H1 (cell line): ENCODE results near the gene CAPN14. TPM values are rescaled to one million over a fixed set of nuclear protein-coding genes. Genes with fewer than 3 reads are reported as not detected.

Experiments used
- CTCF ChIA-PET: fragments of 300-600 bp; sonication (Branson Sonifier 250); formaldehyde crosslinking; loops from one replicate; lab custom pipeline; 2021; ENCODE audit not compliant: partially characterized antibody; lab: Charles Lee
- POLR2A ChIA-PET: fragments of 300-600 bp; sonication (Branson Sonifier 250); formaldehyde crosslinking; loops from one replicate; lab custom pipeline; 2021; ENCODE audit warnings: inconsistent platforms; ENCODE audit not compliant: partially characterized antibody; lab: Charles Lee
- DNase-seq, 2 experiments: peaks; one replicate each; pipeline versions ENCODE4 v3.0.0 to v3.0.0-alpha.2; 2010 to 2022; ENCODE audit warnings: low spot score in 2 of 2, low read depth in 1 of 2, mixed read lengths in 1 of 2
- FAIRE-seq: peaks from 2 replicates; lab custom pipeline; 2011; peaks lifted over from hg19 to GRCh38; lab: Jason Lieb, UNC
- H2AFZ ChIP-seq: 2 replicates; pipeline ENCODE4 v1.8.1; 2012; ENCODE audit warnings: low read length, inconsistent platforms
- H2AK5ac ChIP-seq: 2 replicates; pipeline ENCODE4 v1.6.1; 2013; ENCODE audit warnings: low read depth, low read length
- H2BK120ac ChIP-seq: replicated peaks from 2 replicates; pipeline ENCODE3; 2013; ENCODE audit warnings: low read depth, low read length, inconsistent platforms
- H2BK12ac ChIP-seq: 2 replicates; pipeline ENCODE4 v1.6.1; 2013; ENCODE audit warnings: low read depth, low read length
- H2BK15ac ChIP-seq: 2 replicates; pipeline ENCODE4 v1.6.1; 2013; ENCODE audit warnings: low read length
- H2BK20ac ChIP-seq: 2 replicates; pipeline ENCODE4 v1.6.1; 2013; ENCODE audit warnings: low read length
- H2BK5ac ChIP-seq: 2 replicates; pipeline ENCODE4 v1.6.1; 2013; ENCODE audit warnings: low read depth, low read length
- H3K14ac ChIP-seq: 2 replicates; pipeline ENCODE4 v1.6.1; 2013; ENCODE audit warnings: inconsistent platforms; ENCODE audit not compliant: insufficient read length
- H3K18ac ChIP-seq: 2 replicates; pipeline ENCODE4 v1.6.1; 2013; ENCODE audit warnings: low read length; ENCODE audit errors: extremely low read depth
- H3K23ac ChIP-seq: 2 replicates; pipeline ENCODE4 v1.6.1; 2013; ENCODE audit warnings: inconsistent platforms; ENCODE audit not compliant: insufficient read length
- H3K23me2 ChIP-seq: 2 replicates; pipeline ENCODE4 v1.6.1; 2013; ENCODE audit warnings: low read depth, low read length
- H3K27ac ChIP-seq: 2 replicates; pipeline ENCODE4 v1.6.1; 2011; ENCODE audit warnings: low read depth, low read length, inconsistent platforms
- H3K27me3 ChIP-seq, 4 experiments: replicated peaks in 1 of 4; 1 replicate in 1 of 4; 2 replicates in 3 of 4; pipeline versions ENCODE4 v1.6.1 to v1.8.1; 2011 to 2013; ENCODE audit warnings: low read length in 3 of 4, mild to moderate bottlenecking in 3 of 4, inconsistent platforms in 2 of 4, mixed read lengths in 2 of 4, moderate library complexity in 1 of 4; ENCODE audit not compliant: control insufficient read depth in 3 of 4, insufficient read depth in 3 of 4; ENCODE audit errors: extremely low read depth in 1 of 4
- H3K36me3 ChIP-seq, 4 experiments: 2 replicates each; pipeline versions ENCODE4 v1.6.1 to v1.8.1; 2011 to 2013; ENCODE audit warnings: mild to moderate bottlenecking in 4 of 4, low read length in 3 of 4, moderate library complexity in 2 of 4, control low read depth in 1 of 4, inconsistent platforms in 1 of 4; ENCODE audit not compliant: insufficient read depth in 4 of 4, control insufficient read depth in 2 of 4
- H3K4ac ChIP-seq: replicated peaks from 2 replicates; pipeline ENCODE3; 2013; ENCODE audit warnings: low read length, low read depth, mixed read lengths, inconsistent platforms; ENCODE audit not compliant: insufficient read length
- H3K4me1 ChIP-seq, 4 experiments: replicated peaks in 1 of 4; 1 replicate in 1 of 4; 2 replicates in 3 of 4; pipeline versions ENCODE4 v1.6.1 to v1.8.1; 2011 to 2013; ENCODE audit warnings: low read length in 3 of 4, inconsistent platforms in 2 of 4, mixed read lengths in 1 of 4; ENCODE audit not compliant: insufficient read depth in 4 of 4, control insufficient read depth in 3 of 4
- H3K4me2 ChIP-seq, 2 experiments: 2 replicates each; pipeline versions ENCODE4 v1.6.1 to v1.8.1; 2011 to 2013; ENCODE audit warnings: low read depth in 2 of 2, low read length in 2 of 2, control low read depth in 1 of 2, inconsistent platforms in 1 of 2, mild to moderate bottlenecking in 1 of 2; ENCODE audit not compliant: insufficient read depth in 1 of 2
- H3K4me3 ChIP-seq, 4 experiments: fragments of 200-600, 300-600 bp in 1 of 4; sonication (generic), shearing (Covaris generic), sonication (Bioruptor Twin) in 1 of 4; 2 replicates each; pipeline versions ENCODE4 v1.5.1 to v1.8.1; 2011 to 2016; ENCODE audit warnings: low read length in 4 of 4, low read depth in 3 of 4, control low read depth in 2 of 4, inconsistent platforms in 2 of 4, mild to moderate bottlenecking in 2 of 4, mixed read lengths in 1 of 4, moderate library complexity in 1 of 4; ENCODE audit not compliant: insufficient read depth in 2 of 4; ENCODE audit errors: extremely low read depth in 1 of 4
- H3K56ac ChIP-seq: replicated peaks from 2 replicates; pipeline ENCODE3; 2013; ENCODE audit warnings: low read depth, mild to moderate bottlenecking, mixed read lengths, low read length, inconsistent platforms; ENCODE audit not compliant: insufficient read length
- H3K79me1 ChIP-seq: 2 replicates; pipeline ENCODE4 v1.6.1; 2013; ENCODE audit warnings: low read depth, low read length, control low read depth
- H3K79me2 ChIP-seq, 2 experiments: 2 replicates each; pipeline versions ENCODE4 v1.6.1 to v1.8.1; 2012 to 2013; ENCODE audit warnings: low read length in 2 of 2, mild to moderate bottlenecking in 2 of 2, inconsistent platforms in 1 of 2; ENCODE audit not compliant: insufficient read depth in 2 of 2, control insufficient read depth in 1 of 2
- H3K9ac ChIP-seq, 4 experiments: replicated peaks in 1 of 4; 1 replicate in 1 of 4; 2 replicates in 3 of 4; pipeline versions ENCODE4 v1.6.1 to v1.8.1; 2011 to 2013; ENCODE audit warnings: low read depth in 3 of 4, low read length in 3 of 4, control low read depth in 2 of 4, mild to moderate bottlenecking in 2 of 4, moderate library complexity in 2 of 4, inconsistent platforms in 1 of 4; ENCODE audit errors: extremely low read depth in 1 of 4
- H3K9me3 ChIP-seq, 2 experiments: 2 replicates each; pipeline versions ENCODE4 v1.6.1 to v1.8.1; 2012 to 2013; ENCODE audit warnings: mild to moderate bottlenecking in 2 of 2, moderate library complexity in 2 of 2, control low read depth in 1 of 2, inconsistent platforms in 1 of 2, low read depth in 1 of 2, low read length in 1 of 2, mixed read lengths in 1 of 2; ENCODE audit not compliant: insufficient read depth in 2 of 2
- H4K20me1 ChIP-seq, 2 experiments: replicated peaks in 1 of 2; 2 replicates each; pipeline versions ENCODE3 to v1.8.1; 2011 to 2013; ENCODE audit warnings: inconsistent platforms in 2 of 2, low read length in 2 of 2, mild to moderate bottlenecking in 1 of 2; ENCODE audit not compliant: insufficient read depth in 2 of 2, control insufficient read depth in 1 of 2
- H4K5ac ChIP-seq: 2 replicates; pipeline ENCODE4 v1.6.1; 2013; ENCODE audit warnings: low read length, low read depth, mixed read lengths, inconsistent platforms; ENCODE audit not compliant: insufficient read length
- H4K8ac ChIP-seq: 2 replicates; pipeline ENCODE4 v1.8.0; 2013; ENCODE audit warnings: mild to moderate bottlenecking, moderate library complexity, low read length, inconsistent platforms; ENCODE audit not compliant: insufficient read depth; ENCODE audit errors: extremely low read depth
- H4K91ac ChIP-seq: replicated peaks from 2 replicates; pipeline ENCODE3; 2013; ENCODE audit warnings: low read length, mixed read lengths, inconsistent platforms; ENCODE audit not compliant: insufficient read length
- BACH1 ChIP-seq: IDR thresholded peaks from 2 replicates; pipeline ENCODE4 v1.6.1; 2012; ENCODE audit warnings: low read length, improper control_type of control experiment
- BCL11A ChIP-seq, 2 experiments: IDR thresholded peaks; one replicate each; pipeline ENCODE4 v1.6.1; 2011; ENCODE audit warnings: low read depth in 2 of 2, low read length in 2 of 2, mild to moderate bottlenecking in 2 of 2
- CEBPB ChIP-seq: IDR thresholded peaks from 2 replicates; pipeline ENCODE4 v1.6.1; 2012; ENCODE audit warnings: low read depth, low read length
- CHD1 ChIP-seq: IDR thresholded peaks from 2 replicates; pipeline ENCODE4 v1.6.1; 2012; ENCODE audit warnings: low read depth, low read length, improper control_type of control experiment
- CTBP2 ChIP-seq: IDR thresholded peaks from 2 replicates; pipeline ENCODE4 v1.7.0; 2011; ENCODE audit warnings: borderline replicate concordance, mild to moderate bottlenecking, moderate library complexity, mixed read lengths, low read length; ENCODE audit not compliant: insufficient read depth, insufficient read length
- EGR1 ChIP-seq: IDR thresholded peaks from 2 replicates; pipeline ENCODE4 v1.6.1; 2011; ENCODE audit warnings: low read depth, low read length, borderline replicate concordance
- GABPA ChIP-seq: IDR thresholded peaks from 2 replicates; pipeline ENCODE4 v1.6.1; 2011; ENCODE audit warnings: mild to moderate bottlenecking, low read length, moderate library complexity, borderline replicate concordance; ENCODE audit not compliant: insufficient read depth
- JUN ChIP-seq: IDR thresholded peaks from 2 replicates; pipeline ENCODE4 v1.6.1; 2011; ENCODE audit warnings: low read depth, mild to moderate bottlenecking, improper control_type of control experiment, low read length
- KDM1A ChIP-seq: fragments of 200-600, 300-600 bp; sonication (generic); IDR thresholded peaks from 2 replicates; pipeline ENCODE4 v1.7.1; 2016; ENCODE audit warnings: mild to moderate bottlenecking, low read length, borderline replicate concordance
- POLR2AphosphoS5 ChIP-seq: IDR thresholded peaks from 2 replicates; pipeline ENCODE4 v1.6.1; 2011; ENCODE audit warnings: low read depth, low read length
- RFX5 ChIP-seq: IDR thresholded peaks from 2 replicates; pipeline ENCODE4 v1.6.1; 2011; ENCODE audit warnings: low read depth, low read length, improper control_type of control experiment, borderline replicate concordance
- RXRA ChIP-seq: IDR thresholded peaks from 2 replicates; pipeline ENCODE4 v1.6.1; 2011; ENCODE audit warnings: low read depth, mild to moderate bottlenecking, low read length, moderate library complexity; ENCODE audit not compliant: insufficient read depth
- SIN3A ChIP-seq, 2 experiments: IDR thresholded peaks in 1 of 2; conservative IDR thresholded peaks in 1 of 2; 2 replicates each; pipeline ENCODE4 v1.6.1; 2011 to 2012; ENCODE audit warnings: low read length in 2 of 2, improper control_type of control experiment in 1 of 2, low read depth in 1 of 2, mild to moderate bottlenecking in 1 of 2
- SIRT6 ChIP-seq: IDR thresholded peaks from one replicate; pipeline ENCODE4 v1.7.1; 2012; ENCODE audit warnings: low read length, inconsistent platforms
- TEAD4 ChIP-seq: IDR thresholded peaks from 2 replicates; pipeline ENCODE4 v1.6.1; 2012; ENCODE audit warnings: low read depth, low read length, inconsistent platforms, mixed read lengths
- YY1 ChIP-seq: IDR thresholded peaks from 2 replicates; pipeline ENCODE4 v1.6.1; 2011; ENCODE audit warnings: low read depth, mild to moderate bottlenecking, low read length
- WGBS, 2 experiments: shearing (Covaris generic) in 1 of 2; methylation state at CpG; one replicate each; pipeline versions ENCODE4 v1.1.6 to v1.1.7; 2013 to 2015; ENCODE audit warnings: low lambda C conversion rate in 2 of 2, mixed read lengths in 2 of 2, inconsistent platforms in 1 of 2, low coverage in 1 of 2, missing lambda C conversion rate in 1 of 2; ENCODE audit not compliant: insufficient replicate concordance in 2 of 2, insufficient coverage in 1 of 2, insufficient read length in 1 of 2; ENCODE audit errors: extremely low coverage in 1 of 2, missing lambda C conversion rate in 1 of 2; 5-methylcytosine and 5-hydroxymethylcytosine counted together
- polyA plus RNA-seq, 7 experiments: library from polyadenylated mRNA; depleted of rRNA in 3 of 7; stranded (reverse) in 5 of 7; unstranded in 2 of 7; fragments of >200 nt in 5 of 7; fragments of 200-250 nt in 2 of 7; gene quantifications; 1 replicate in 5 of 7; 2 replicates in 1 of 7; 4 replicates in 1 of 7; pipeline versions ENCODE4 v1.2.1 to v1.2.3, GENCODE V29; 2011 to 2013; ENCODE audit warnings: missing spikeins in 2 of 7, mixed read lengths in 2 of 7
- total RNA-seq: library from RNA; stranded (reverse); fragmentation: NEBNext Ultra II Directional; extraction: Animal tissue kit (Norgen Biotek cat#: 25700); gene quantifications from 2 replicates; pipeline ENCODE4 v1.2.1, GENCODE V29; 2021

CAPN14 gene
- total and polyA plus RNA-seq, 2 of the 8 experiments (the other 6 are each of a cell fraction or from before 2014, with no cell fraction given): 0.07 TPM; not detected in 1

GRCh38 chr2:31202041-31202440, 15.3 kb downstream of the CAPN14 start:
- Histone ChIP-seq H3K36me3 (no peaks in the 10 kb centered on the region), H2AFZ (no peak overlapping the region)
- TF ChIP-seq BACH1: no peak
- no peak for TF ChIP-seq CTBP2
- no peak for TF ChIP-seq POLR2AphosphoS5
- TF ChIP-seq KDM1A: no peak
- no peak for TF ChIP-seq SIN3A (conservative IDR thresholded peaks at IDR 0.05 in 1 of 2, IDR thresholded peaks at IDR 0.05 in 1 of 2; ENCODE audit: low read depth in 1 of 2, low read length in 2 of 2)
- TF ChIP-seq EGR1: no peak
- TF ChIP-seq SIRT6: no peak
- no peak for TF ChIP-seq GABPA
- no peak for TF ChIP-seq BCL11A (IDR thresholded peaks at IDR 0.05; ENCODE audit: low read depth in 2 of 2, low read length in 2 of 2)
- TF ChIP-seq CHD1: no peak
- no peak for TF ChIP-seq JUN
- no peak for TF ChIP-seq TEAD4
- no peak for TF ChIP-seq YY1
- TF ChIP-seq RFX5: no peak
- no peak for TF ChIP-seq CEBPB
- TF ChIP-seq RXRA: no peak

More at GRCh38 chr2:31202041-31202440, 15.3 kb downstream of the CAPN14 start:
- POLR2A ChIA-PET: no interaction called here
- H4K8ac ChIP-seq: no peak overlapping the region; the same call in 1 of the 2 replicates
- no peak overlapping the region for H3K9ac ChIP-seq
- no peak overlapping the region for H3K4me2 ChIP-seq
- H3K79me2 ChIP-seq: no peaks in the 10 kb centered on the region
- H4K20me1 ChIP-seq: peaks cover 0 to 2% of the 10 kb centered on the region in 2 experiments
- no peak overlapping the region for H2BK20ac ChIP-seq
- no peaks in the 10 kb centered on the region for H3K4me1 ChIP-seq
- no peak overlapping the region for H2AK5ac ChIP-seq
- 91% methylated on average over 5 of the region's 5 CpGs; no CpG with 5 or more reads in 1 of the 2 experiments for WGBS, 2 experiments
- H3K56ac ChIP-seq: no peak overlapping the region
- H2BK15ac ChIP-seq: no peak overlapping the region
- no peak for FAIRE-seq
- no peaks in the 10 kb centered on the region for H3K27me3 ChIP-seq
- no peak overlapping the region for H2BK120ac ChIP-seq
- H2BK5ac ChIP-seq: no peak overlapping the region
- H3K4me3 ChIP-seq: no peak overlapping the region
- no peak overlapping the region for H2BK12ac ChIP-seq
- no peak overlapping the region for H3K18ac ChIP-seq
- H4K91ac ChIP-seq: no peak overlapping the region
- no peaks in the 10 kb centered on the region for H3K9me3 ChIP-seq
- H3K79me1 ChIP-seq: no peaks in the 10 kb centered on the region
- H4K5ac ChIP-seq: no peak overlapping the region
- H3K23me2 ChIP-seq: peaks cover 2% of the 10 kb centered on the region; the same call in 1 of the 2 replicates
- peak in 1 of 2 experiments; percentile 14 for DNase-seq
- H3K14ac ChIP-seq: no peak overlapping the region
- H3K23ac ChIP-seq: no peak overlapping the region
- H3K4ac ChIP-seq: no peak overlapping the region
- CTCF ChIA-PET: interaction anchor here (1.2 to 2.4 kb wide), 2 partner anchors 12 to 131 kb away, joined by 3 to 6 read pairs; no protein-coding TSS in a partner anchor
- no peak overlapping the region for H3K27ac ChIP-seq
